ENCODE measurements around the gene WDR20. TPM values are rescaled to one million over a fixed set of nuclear protein-coding genes. Genes with fewer than 3 reads are reported as not detected.

Gene WDR20
- total and polyA plus RNA-seq, 10 of the 15 experiments (the other 5 are each of a cell fraction or from before 2014, with no cell fraction given) = 9.1 to 25.9 (median 18.4) TPM

GRCh38 chr14:102187044-102187443 lies 47.3 kb downstream of the WDR20 start:
- no peaks in the 10 kb centered on the region for H3K27me3 ChIP-seq (replicated peaks in 1 of 2; ENCODE audit: control insufficient read depth in 2 of 2, insufficient read depth in 2 of 2, low read length in 1 of 2)
- H3K79me2 ChIP-seq (ENCODE audit: control insufficient read depth, insufficient read depth, low read length) = peaks cover 40% of the 10 kb centered on the region
- DNase-seq (ENCODE audit: low read depth, low spot score) = no peak
- H2AFZ ChIP-seq (ENCODE audit: control insufficient read depth, low read depth, low read length) = no peak overlapping the region
- RAD21 ChIA-PET (ENCODE audit: unreplicated experiment) = interaction anchor here (0.7 kb wide), 1 partner anchor 9 kb away, joined by 3 read pairs; no protein-coding TSS in a partner anchor
- H3K27ac ChIP-seq (ENCODE audit: control insufficient read depth, insufficient read depth) = no peak overlapping the region
- no TSS peak for BruUV-seq (replicated peaks)
- no peak overlapping the region for H3K4me3 ChIP-seq
- H3K4me1 ChIP-seq (ENCODE audit: control insufficient read depth, insufficient read depth, low read length) = peaks cover 4% of the 10 kb centered on the region
- H3K9ac ChIP-seq (ENCODE audit: control insufficient read depth, insufficient read depth, low read length) = no peak overlapping the region
- H3K36me3 ChIP-seq (ENCODE audit: control insufficient read depth in 2 of 2, insufficient read depth in 2 of 2, low read length in 1 of 2) = no peaks in the 10 kb centered on the region; a peak in 2 of 4 replicates
- ATAC-seq = no peak
- FAIRE-seq = no peak
- POLR2A ChIA-PET = no interaction called here
- WGBS (ENCODE audit: insufficient coverage, insufficient replicate concordance, low lambda C conversion rate, missing lambda C conversion rate) = 70% methylated on average over 3 of the region's 3 CpGs
- in situ Hi-C loops (cut with MboI) (no loop called here), intact Hi-C loops (cut with micrococcal nuclease; ENCODE audit: unreplicated experiment) (no loop called here)
- SMC1A ChIA-PET (ENCODE audit: uncharacterized antibody, unreplicated experiment) = no interaction called here
- H3K4me2 ChIP-seq (ENCODE audit: control insufficient read depth, insufficient read depth) = no peak overlapping the region
- CTCF ChIA-PET = interaction anchor here (1.3 kb wide), 1 partner anchor 34 kb away, joined by 5 read pairs; no protein-coding TSS in a partner anchor
- no peaks in the 10 kb centered on the region; the same call in 2 of the 3 replicates for H3K9me3 ChIP-seq (replicated peaks; ENCODE audit: control insufficient read depth, insufficient read depth, low read length)
- TF ChIP-seq CHD2 (IDR thresholded peaks at IDR 0.05; ENCODE audit: borderline replicate concordance, low read depth, low read length) (no peak), MYB (IDR thresholded peaks at IDR 0.05; ENCODE audit: borderline replicate concordance, low read depth, low read length) (no peak), ZBTB40 (IDR thresholded peaks at IDR 0.05; ENCODE audit: borderline replicate concordance) (no peak), YBX1 (IDR thresholded peaks at IDR 0.05) (no peak), ATF2 (IDR thresholded peaks at IDR 0.05; ENCODE audit: low read length) (no peak), ZBTB11 (CRISPR knock-in tag; IDR thresholded peaks at IDR 0.05) (no peak), BCL3 (IDR thresholded peaks at IDR 0.05; ENCODE audit: borderline replicate concordance, insufficient read depth, low read depth, low read length, poor library complexity, severe bottlenecking) (no peak), SMARCA5 (IDR thresholded peaks at IDR 0.05) (no peak), SREBF1 (IDR thresholded peaks at IDR 0.05; ENCODE audit: low read length) (no peak), CREB1 (IDR thresholded peaks at IDR 0.05; ENCODE audit: low read depth) (no peak), POU2F2 (IDR thresholded peaks at IDR 0.05; ENCODE audit: borderline replicate concordance, low read depth, low read length) (no peak), IKZF1 (conservative IDR thresholded peaks at IDR 0.05) (no peak), YY1 (IDR thresholded peaks at IDR 0.05; ENCODE audit: low read depth, low read length) (no peak), CBFB (IDR thresholded peaks at IDR 0.05; ENCODE audit: low read depth) (no peak), NBN (IDR thresholded peaks at IDR 0.05) (no peak)
- no peaks in the 10 kb centered on the region for H4K20me1 ChIP-seq (ENCODE audit: control insufficient read depth, insufficient read depth)

Measured in GM12878 (cell line).